IPS-11a (cell line): ENCODE measurements around the gene LDLRAD4.

ENCODE experiments used
- H3K4me3 ChIP-seq: one replicate; pipeline ENCODE4 v1.5.1; 2013; ENCODE audit warnings: low read depth, low read length, control low read depth

LDLRAD4 gene

DNA sequence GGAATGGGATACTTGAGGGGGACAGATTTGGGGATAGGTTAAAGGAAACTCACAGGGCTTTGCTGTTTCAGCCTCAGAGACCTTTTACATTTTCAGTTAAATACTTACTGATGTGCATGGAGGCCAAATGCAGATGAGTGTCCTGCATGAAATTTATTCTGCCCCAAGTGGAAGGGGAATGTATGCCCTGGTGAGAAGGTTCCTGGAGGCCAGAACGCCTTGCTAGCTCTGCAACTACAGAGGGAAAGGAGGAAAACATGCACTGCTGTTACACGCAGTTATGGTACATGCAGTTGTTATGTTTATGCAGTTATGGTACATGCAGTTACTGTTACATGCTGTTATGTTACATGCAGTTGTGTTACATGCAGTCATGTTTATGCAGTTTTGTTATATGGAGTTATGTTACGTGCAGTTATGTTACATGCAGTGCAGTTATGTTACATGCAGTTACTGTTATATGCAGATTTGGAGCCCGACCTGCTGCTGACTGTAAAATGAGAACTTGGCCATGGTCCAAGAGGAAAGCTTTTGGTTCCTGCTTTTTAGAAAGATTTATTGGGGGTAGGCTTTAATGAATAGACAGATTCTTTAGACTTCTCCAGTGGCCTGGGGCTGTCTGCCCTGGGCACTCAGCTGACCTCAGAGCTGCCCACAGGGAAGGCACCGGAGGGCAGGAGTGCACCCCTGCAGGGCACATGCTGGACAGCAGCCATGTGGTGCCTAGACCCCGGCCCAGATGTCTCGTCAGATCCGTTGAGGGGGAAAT, 84.1 kb downstream of the LDLRAD4 start:
- no peak overlapping the region for H3K4me3 ChIP-seq

GRCh38 chr18:13303756-13304364, 85.3 kb downstream of the LDLRAD4 start:
- H3K4me3 ChIP-seq: no peak overlapping the region

DNA sequence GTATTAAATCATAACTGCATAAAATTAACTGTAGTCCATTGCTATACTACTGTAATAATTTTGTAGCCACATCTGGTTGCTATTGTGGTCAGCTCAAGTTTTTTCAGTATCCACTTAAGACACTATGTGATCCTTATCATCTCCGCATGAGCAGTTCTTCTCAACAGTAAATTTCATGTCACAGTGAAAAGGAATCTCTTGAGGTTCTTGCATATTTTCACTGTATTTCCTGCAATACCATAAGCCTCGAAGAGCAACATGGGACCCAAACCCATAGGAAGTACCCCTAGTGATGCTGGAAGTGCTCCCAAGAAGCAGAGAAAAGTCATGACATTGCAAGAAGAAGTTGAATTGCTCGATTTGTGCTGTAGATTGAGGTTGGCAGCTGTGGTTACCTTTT, 86.7 kb downstream of the LDLRAD4 start:
- no peak overlapping the region for H3K4me3 ChIP-seq

DNA sequence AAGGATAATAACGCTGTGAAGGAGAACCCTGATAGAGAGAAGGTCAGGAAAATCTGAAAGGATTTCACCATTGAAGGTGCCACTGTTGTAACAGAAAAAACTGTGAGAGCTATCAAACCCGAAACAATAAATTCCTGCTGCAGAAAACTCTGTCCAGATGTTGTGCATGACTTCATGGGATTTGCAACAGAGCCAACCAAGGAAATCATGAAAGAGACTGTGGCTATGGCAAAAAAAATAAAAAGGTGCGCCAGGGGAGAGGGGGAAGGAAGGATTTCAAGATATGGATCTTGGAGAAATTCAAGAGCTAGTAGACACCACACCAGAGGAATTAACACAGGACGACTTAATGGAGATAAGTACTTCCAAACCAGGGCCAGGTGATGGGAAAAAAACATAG, 88.0 kb downstream of the LDLRAD4 start:
- H3K4me3 ChIP-seq: no peak overlapping the region

GRCh38 chr18:13308369-13308768, 89.8 kb downstream of the LDLRAD4 start:
- no peak overlapping the region for H3K4me3 ChIP-seq

DNA sequence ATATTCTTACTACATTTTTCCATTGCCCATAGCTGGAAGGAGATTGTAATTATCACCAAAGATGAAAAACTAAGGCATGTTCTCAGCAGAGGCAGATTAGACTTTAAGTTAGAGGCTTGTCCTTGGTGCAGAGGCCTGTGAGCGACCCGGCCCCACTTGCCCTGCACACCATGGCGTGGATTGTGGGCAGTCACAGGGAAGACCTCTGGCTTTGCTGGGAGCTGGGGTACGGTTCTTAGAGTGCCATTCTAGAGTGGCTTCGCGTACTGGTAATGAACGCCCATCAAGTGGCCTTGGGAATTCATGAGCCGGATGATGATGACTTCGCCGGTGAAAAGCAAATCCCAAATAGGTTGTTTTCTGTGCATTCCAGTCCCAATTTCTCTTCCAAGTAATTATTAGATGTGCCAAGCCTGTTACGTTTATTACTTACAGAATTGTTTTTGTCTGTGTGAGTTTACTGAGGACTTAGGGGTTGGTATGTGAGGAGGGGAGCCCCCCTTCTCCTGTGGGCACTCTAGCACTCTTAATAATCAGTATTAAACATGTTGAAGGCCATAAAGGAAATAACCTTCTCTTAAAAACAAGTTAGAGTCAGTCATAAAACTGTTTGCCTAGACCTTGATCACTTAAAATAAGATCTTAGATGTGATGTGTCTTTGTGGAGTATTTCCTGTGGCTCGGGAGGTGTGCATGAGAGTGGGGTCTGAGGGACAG, 90.6 kb downstream of the LDLRAD4 start:
- H3K4me3 ChIP-seq: no peak overlapping the region

DNA sequence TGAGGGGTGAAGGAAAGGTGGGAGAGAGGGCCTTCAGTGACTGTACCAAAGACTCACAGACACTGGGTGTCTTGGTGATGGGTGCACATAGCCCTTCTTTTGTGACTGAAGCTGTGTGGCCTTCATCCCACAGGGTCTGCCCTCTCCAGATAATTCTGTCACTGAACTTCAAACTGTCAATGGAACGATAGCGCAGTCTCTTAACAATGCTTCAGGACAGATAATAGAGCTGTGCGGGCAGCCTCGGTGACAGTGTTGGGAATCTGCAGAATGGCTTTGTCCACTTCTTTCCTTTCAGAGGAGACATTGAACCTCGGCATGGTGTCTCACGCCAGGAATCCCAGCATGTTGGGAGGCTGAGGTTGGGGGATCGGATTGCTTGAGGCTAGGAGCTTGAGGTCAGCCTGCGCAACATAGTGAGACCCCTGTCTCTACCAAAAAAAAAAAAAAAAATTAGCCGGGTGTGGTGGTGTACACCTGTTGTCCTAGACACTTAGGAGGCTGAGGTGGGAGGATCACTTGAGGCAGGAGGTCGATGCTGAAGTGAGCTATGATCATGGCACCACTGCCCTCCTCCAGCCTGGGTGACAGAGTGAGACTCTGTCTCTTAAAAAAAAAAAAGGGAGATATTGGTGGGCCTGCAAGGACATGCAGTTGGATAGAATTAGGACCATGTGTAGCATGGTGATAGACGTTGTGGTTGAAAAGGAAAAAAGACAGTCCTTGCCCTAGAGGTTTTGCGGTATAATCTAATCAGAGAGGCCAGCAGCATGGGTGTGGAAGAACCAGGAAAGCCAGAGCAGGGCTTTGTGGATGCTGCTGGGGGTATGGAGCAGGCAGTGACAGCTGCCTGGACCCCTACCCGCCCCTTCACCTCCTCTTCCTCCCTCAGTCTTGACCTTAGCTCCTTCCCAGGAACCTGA, 91.4 kb downstream of the LDLRAD4 start:
- H3K4me3 ChIP-seq: no peak overlapping the region

- no peak overlapping the region for H3K4me3 ChIP-seq
Measured at GRCh38 chr18:13311193-13311592, 92.6 kb downstream of the LDLRAD4 start.

GRCh38 chr18:13312515-13312914, 94.0 kb downstream of the LDLRAD4 start:
- no peak overlapping the region for H3K4me3 ChIP-seq

GRCh38 chr18:13313006-13313686, 94.6 kb downstream of the LDLRAD4 start:
- no peak overlapping the region for H3K4me3 ChIP-seq

DNA sequence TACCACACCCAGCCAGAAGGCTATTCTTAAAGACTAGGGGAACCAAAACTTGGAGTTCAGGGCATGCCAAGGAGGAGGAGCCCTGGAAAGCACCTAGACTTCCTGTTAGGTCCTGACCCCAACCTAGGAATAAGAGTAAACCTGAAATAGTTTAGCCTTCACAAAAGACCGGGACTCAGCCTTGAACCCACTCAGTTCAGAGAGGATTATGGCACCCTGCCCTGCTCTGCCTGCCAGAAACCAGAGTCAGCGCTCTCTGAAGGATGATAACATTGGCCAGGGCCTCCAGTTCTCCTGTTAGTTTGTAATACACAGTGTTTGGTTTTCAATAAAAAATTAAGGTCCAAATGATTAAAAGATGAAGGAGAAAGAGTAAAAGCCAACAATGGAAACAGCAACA, 96.4 kb downstream of the LDLRAD4 start:
- H3K4me3 ChIP-seq: no peak overlapping the region

GRCh38 chr18:13316063-13316462, 97.5 kb downstream of the LDLRAD4 start:
- no peak overlapping the region for H3K4me3 ChIP-seq

- H3K4me3 ChIP-seq: no peak overlapping the region
Measured at GRCh38 chr18:13317801-13318200, 99.2 kb downstream of the LDLRAD4 start.

- no peak overlapping the region for H3K4me3 ChIP-seq
Measured at GRCh38 chr18:13318731-13319501, 100.4 kb downstream of the LDLRAD4 start.

DNA sequence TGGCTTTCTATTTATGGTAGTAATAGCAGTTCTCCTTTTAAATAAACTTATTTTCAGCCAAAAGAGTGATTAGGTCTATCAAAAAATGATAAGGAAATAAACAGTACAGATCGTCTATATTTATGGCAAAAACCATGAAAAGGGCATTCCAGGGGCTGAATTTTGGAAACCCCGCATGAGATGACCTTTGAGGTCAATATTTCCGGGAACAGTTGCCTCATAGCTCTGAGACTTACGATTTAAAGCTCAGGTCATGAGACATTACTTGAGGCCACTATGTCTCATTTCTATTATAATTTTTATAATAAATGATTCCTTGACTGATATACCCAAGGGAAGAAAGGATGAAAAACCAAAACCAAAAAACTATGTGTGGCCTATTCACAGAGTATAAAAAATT, 101.1 kb downstream of the LDLRAD4 start:
- no peak overlapping the region for H3K4me3 ChIP-seq

GRCh38 chr18:13320096-13320495, 101.5 kb downstream of the LDLRAD4 start:
- H3K4me3 ChIP-seq: no peak overlapping the region

DNA sequence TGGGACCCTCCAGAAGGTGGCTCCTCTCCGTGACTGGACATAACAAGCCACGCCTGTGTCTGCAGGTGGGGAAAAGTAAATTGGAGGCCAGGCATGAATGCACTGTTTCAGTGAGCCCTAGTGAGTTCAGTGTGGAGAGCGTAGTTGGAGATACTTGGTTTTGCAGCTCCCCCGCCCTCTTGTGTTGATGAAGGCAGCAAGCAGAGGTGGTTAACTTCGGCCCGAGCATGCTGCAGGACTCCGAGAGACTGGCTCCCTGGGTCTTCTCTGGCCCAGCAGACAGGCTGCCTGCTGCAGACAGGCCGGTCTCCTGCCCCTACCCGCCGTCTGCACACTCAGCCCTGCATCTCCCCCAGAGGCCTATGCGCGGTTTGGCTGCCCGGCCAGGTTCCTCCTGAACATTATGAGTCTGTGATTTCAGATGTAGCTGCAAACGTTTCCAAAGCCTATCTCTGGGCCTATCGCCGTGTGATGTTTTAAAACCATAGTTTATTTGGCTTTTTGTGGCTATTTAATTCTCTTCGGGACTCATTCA, 102.4 kb downstream of the LDLRAD4 start:
- H3K4me3 ChIP-seq: no peak overlapping the region

- no peak overlapping the region for H3K4me3 ChIP-seq
Measured at GRCh38 chr18:13321923-13322322, 103.4 kb downstream of the LDLRAD4 start.

DNA sequence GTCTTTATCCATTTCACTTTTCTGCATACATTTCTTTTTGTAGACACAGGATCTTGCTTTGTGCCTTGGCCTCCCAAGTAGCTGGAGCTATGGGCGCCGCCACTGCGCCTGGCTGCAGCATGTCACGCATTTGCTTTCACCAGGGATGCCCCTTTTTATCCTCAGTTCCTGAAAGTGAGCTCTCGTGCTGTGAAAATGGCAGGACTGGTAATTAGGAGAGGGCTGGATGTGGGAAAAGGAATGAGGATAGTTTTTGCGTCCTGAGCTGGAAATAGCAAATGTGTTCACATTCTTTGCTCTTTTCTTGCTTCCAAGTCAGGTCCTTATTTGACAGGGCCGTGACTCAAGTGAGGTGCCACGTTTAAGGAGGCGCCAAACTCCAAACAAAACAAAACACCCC, 104.6 kb downstream of the LDLRAD4 start:
- H3K4me3 ChIP-seq: no peak overlapping the region
